GM12892 (cell line): Measurements from ENCODE around the gene MAPKAPK2.

Source experiments
- POLR2A ChIP-seq: IDR thresholded peaks from 2 replicates; pipeline ENCODE4 v1.6.1; 2011; ENCODE audit warnings: low read depth, low read length, control low read depth
- POLR2AphosphoS5 ChIP-seq: IDR thresholded peaks from 2 replicates; pipeline ENCODE4 v1.6.1; 2011; ENCODE audit warnings: low read depth, low read length, control low read depth
- TAF1 ChIP-seq: IDR thresholded peaks from 2 replicates; pipeline ENCODE4 v1.6.1; 2011; ENCODE audit warnings: low read depth, mild to moderate bottlenecking, control low read depth, low read length, borderline replicate concordance

DNA sequence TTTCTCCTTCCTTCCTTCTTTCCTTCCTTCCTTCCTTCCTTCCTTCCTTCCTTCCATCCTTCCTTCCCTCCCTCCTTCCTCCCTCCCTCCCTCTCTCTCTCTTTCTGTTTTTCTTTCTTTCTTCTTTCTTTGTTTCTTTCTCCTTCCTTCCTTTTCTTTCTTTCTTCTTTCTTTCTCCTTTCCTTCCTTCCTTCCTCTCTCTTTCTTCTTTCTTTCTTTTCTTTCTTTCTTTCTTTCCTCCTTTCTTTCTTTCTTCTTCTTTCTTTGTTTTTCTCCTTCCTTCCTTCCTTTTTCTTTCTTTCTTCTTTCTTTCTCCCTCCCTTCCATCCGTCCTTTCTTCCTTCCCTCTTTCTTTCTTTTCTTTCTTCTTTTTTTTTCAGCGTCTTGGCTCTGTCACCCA, 67.8 kb downstream of the MAPKAPK2 start:
- TF ChIP-seq POLR2A: no peak
- no peak for TF ChIP-seq TAF1
- no peak for TF ChIP-seq POLR2AphosphoS5
